Vagina (tissue), 2 donors: ENCODE data around the gene C1QTNF3. TPM values are rescaled to one million over a fixed set of nuclear protein-coding genes. Genes with fewer than 3 reads are reported as not detected.

Source experiments
- DNase-seq, 2 donors: peaks; one replicate each; pipeline ENCODE4 v3.0.0-alpha.2; 2017; ENCODE audit errors: extremely low spot score in 2 of 2
- H3K27ac ChIP-seq: fragments of 200-600 bp; sonication (generic); one replicate; pipeline ENCODE4 v1.5.1; 2019
- H3K27me3 ChIP-seq: fragments of 200-600 bp; sonication (generic); one replicate; pipeline ENCODE4 v1.5.1; 2019
- H3K36me3 ChIP-seq, 2 donors: fragments of 200-600 bp; sonication (generic); one replicate each; pipeline ENCODE4 v1.5.1; 2017 to 2019
- H3K4me1 ChIP-seq: fragments of 200-600 bp; sonication (generic); one replicate; pipeline ENCODE4 v1.5.1; 2019
- H3K4me3 ChIP-seq, 2 donors: fragments of 200-600 bp; sonication (generic); 1 replicate in 1 of 2; 2 replicates in 1 of 2; pipeline ENCODE4 v1.5.1; 2016 to 2019
- H3K9me3 ChIP-seq: fragments of 200-600 bp; sonication (generic); one replicate; pipeline ENCODE4 v1.5.1; 2019
- POLR2A ChIP-seq, 2 donors: fragments of 450-650 bp; IDR thresholded peaks; one replicate each; pipeline ENCODE4 v1.6.1; 2017; ENCODE audit warnings: antibody characterized with exemption in 2 of 2, mild to moderate bottlenecking in 2 of 2, moderate library complexity in 2 of 2
- POLR2AphosphoS5 ChIP-seq, 2 donors: sonication (generic); formaldehyde crosslinking; IDR thresholded peaks; one replicate each; pipeline ENCODE4 v1.9.0; 2017; ENCODE audit warnings: antibody characterized with exemption in 2 of 2, mild to moderate bottlenecking in 2 of 2, low read depth in 1 of 2; ENCODE audit not compliant: insufficient read depth in 1 of 2
- intact Hi-C: fragments of 100-400 bp; cut with DNase I; formaldehyde crosslinking; loops from one replicate; pipeline ENCODE4 v1.15.1; 2023
- small RNA-seq: library from RNA; depleted of rRNA; stranded (forward); fragments of <200 nt; gene quantifications from one replicate; pipeline ENCODE3, GENCODE V24; 2016
- total RNA-seq: library from RNA; depleted of rRNA; stranded (reverse); fragments of >200 nt; gene quantifications from one replicate; pipeline ENCODE4 v1.2.3, GENCODE V29; 2016
- TF ChIP-seq, protein P1 (sequence below), 3 experiments: fragments of 450-650 bp in 2 of 3; fragments of 200-600 bp in 1 of 3; sonication (generic) in 1 of 3; IDR thresholded peaks; one replicate each; pipeline ENCODE4 v1.5.1; 2017 to 2019; ENCODE audit warnings: antibody characterized with exemption in 3 of 3, mild to moderate bottlenecking in 2 of 3, moderate library complexity in 2 of 3

The C1QTNF3 gene
- total RNA-seq, 1 donor from 2014 or later, result 7.1 TPM

DNA sequence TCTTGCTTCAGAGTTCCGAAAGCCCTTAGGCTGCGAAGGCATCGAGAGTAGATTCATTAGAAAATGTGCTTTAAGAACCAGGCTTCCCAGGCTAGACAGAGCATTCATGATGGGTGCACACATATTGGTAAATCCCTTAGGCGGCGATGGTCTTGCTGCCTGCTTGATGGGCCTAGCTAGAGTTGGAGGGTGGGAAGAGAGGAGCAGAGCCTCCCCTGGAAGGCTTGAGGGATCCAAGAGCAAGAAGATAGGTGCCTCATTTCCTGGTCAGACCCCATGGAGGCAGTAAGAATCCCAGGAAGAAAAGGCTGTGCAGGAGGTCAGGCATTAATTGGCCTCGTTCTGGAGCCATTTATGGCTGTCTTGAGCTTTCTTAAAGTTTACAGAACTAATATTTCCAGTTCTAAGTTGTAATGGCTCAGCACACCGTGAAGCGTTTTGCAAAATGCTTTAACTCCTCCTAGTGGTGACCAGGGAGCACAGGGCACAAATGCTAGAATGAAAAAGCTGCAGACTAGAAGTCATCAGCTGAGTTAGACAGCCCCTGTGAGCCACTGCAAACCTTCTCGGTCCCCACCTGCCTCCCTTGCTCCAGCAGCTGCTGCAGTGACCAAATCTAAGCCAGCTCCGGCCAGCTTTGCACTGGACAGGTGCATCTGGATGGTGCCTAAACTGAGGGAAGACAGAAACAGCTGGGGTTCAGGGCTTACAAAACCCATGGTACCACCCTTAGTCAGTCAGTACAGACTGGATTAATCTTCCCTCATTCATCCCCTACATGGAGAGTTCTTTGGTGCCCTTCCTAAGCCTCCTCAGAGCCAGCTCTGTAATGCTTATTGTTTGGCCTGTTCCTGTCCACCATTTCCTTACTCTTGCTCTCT lies 73.2 kb downstream of the C1QTNF3 start:
- H3K4me1 ChIP-seq, result no peaks in the 10 kb centered on the region
- no peak overlapping the region for H3K27ac ChIP-seq
- no peaks in the 10 kb centered on the region for H3K36me3 ChIP-seq
- intact Hi-C loops, result no loop called here
- no peak overlapping the region for H3K4me3 ChIP-seq
- TF ChIP-seq POLR2A (IDR thresholded peaks at IDR 0.05), result no peak
- TF ChIP-seq, protein P1, sequence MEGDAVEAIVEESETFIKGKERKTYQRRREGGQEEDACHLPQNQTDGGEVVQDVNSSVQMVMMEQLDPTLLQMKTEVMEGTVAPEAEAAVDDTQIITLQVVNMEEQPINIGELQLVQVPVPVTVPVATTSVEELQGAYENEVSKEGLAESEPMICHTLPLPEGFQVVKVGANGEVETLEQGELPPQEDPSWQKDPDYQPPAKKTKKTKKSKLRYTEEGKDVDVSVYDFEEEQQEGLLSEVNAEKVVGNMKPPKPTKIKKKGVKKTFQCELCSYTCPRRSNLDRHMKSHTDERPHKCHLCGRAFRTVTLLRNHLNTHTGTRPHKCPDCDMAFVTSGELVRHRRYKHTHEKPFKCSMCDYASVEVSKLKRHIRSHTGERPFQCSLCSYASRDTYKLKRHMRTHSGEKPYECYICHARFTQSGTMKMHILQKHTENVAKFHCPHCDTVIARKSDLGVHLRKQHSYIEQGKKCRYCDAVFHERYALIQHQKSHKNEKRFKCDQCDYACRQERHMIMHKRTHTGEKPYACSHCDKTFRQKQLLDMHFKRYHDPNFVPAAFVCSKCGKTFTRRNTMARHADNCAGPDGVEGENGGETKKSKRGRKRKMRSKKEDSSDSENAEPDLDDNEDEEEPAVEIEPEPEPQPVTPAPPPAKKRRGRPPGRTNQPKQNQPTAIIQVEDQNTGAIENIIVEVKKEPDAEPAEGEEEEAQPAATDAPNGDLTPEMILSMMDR (IDR thresholded peaks at IDR 0.05), result peak in 2 of 3 experiments; percentile 15 to 45
- DNase-seq, result no peak
- no peaks in the 10 kb centered on the region for H3K27me3 ChIP-seq
- H3K9me3 ChIP-seq, result no peaks in the 10 kb centered on the region

DNA sequence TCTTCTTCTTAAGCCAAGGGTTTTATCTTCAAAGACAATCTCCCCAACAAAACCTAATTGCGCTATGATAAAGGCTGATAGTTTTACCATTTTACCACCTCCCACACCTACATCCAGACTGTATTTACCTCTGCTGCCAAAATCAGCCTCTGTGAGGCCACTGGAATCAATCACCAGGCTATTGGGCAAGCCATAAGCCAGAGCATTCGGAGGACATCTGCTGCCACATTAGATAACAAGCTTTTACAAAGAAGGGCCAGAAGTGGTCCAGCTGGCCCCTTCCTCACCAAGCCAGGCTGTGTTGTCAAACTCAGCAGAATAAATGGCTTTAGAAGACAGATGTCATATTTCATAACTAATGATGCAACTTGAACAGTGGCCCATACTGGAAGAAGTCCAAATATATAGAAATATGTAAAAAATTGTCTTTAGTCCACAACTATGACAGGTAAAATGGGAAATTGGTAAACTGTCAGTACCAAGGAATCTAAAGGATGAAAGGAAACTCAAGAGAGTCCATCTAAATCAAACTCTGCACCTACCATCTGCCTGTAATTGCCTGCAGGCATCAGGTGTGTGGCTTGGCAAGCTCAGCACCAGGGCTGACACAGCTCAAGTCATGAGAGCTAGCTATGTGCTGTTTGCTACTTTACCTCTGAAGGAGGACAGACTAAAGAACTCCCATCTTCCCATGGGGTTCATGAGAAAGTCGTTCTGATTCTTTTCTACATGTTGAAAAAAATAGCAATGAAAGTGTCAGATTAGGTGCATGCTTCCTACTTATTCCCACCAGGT lies 74.6 kb downstream of the C1QTNF3 start:
- no peak overlapping the region for H3K27ac ChIP-seq
- no peak for DNase-seq
- intact Hi-C loops, result no loop called here
- TF ChIP-seq, protein P1 (IDR thresholded peaks at IDR 0.05), result no peak
- TF ChIP-seq POLR2AphosphoS5 (IDR thresholded peaks at IDR 0.05; ENCODE audit: insufficient read depth in 1 of 2, low read depth in 1 of 2), result no peak
- no peak for TF ChIP-seq POLR2A (IDR thresholded peaks at IDR 0.05)
- H3K36me3 ChIP-seq, result no peaks in the 10 kb centered on the region
- H3K4me1 ChIP-seq, result no peaks in the 10 kb centered on the region
- H3K9me3 ChIP-seq, result no peaks in the 10 kb centered on the region
- no peak overlapping the region for H3K4me3 ChIP-seq
- no peaks in the 10 kb centered on the region for H3K27me3 ChIP-seq

Small RNA genes lying within 50 kb of the gene (small RNA-seq; reads per million reads assigned to genes)
- not detected for gene AC139783.1

Other genes starting within 250 kb of the C1QTNF3 start
- gene ADAMTS12, start 151.2 kb downstream of the C1QTNF3 start, total RNA-seq, result 7.6 TPM
- gene RXFP3, start 106.8 kb downstream of the C1QTNF3 start, total RNA-seq, result not detected
- not detected for gene SLC45A2, start 58.5 kb downstream of the C1QTNF3 start, total RNA-seq
- 4.9 TPM for gene AMACR, start 35.2 kb downstream of the C1QTNF3 start, total RNA-seq